ENCODE measurements around the gene TMEM151A.

- no peak for TF ChIP-seq CTCF (IDR thresholded peaks at IDR 0.05)
- TF ChIP-seq POLR2A (IDR thresholded peaks at IDR 0.05): no peak
- no peak for TF ChIP-seq POLR2AphosphoS5 (IDR thresholded peaks at IDR 0.05)
Measured at GRCh38 chr11:66330931-66331330, 39.2 kb downstream of the TMEM151A start.
